ENCODE results near the gene PROB1.

DNA sequence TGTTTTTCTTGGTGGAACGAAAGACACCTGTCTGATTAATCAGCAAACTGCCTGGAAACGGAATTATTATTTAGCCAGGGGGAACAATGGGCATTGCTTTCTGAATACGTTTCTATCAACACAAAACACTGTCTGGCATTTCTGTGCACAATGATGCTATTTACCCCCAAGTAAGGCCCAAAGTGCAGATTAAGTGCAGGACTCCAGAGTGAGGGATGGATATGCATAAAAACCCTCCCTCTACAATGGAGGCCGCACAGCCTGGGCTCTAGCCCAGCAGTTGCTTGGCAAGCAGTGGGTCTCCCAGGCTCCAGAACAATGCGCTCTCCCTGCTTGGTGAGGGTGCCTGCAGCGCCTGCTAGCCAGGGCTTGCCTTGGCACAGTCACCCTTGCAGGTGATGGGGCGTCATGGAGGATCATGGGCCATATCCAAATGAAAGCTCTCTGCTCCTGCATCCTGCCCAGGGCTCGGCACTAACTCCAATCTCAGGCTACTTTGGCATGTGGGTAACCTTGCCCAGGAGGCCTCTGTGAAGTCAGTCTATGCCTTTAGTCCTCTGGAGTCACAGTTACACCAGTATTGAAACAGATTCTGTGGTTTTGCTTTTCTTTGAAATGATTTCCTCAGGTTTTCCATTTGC, 20.4 kb upstream of the PROB1 start:
- TF ChIP-seq, protein P1, sequence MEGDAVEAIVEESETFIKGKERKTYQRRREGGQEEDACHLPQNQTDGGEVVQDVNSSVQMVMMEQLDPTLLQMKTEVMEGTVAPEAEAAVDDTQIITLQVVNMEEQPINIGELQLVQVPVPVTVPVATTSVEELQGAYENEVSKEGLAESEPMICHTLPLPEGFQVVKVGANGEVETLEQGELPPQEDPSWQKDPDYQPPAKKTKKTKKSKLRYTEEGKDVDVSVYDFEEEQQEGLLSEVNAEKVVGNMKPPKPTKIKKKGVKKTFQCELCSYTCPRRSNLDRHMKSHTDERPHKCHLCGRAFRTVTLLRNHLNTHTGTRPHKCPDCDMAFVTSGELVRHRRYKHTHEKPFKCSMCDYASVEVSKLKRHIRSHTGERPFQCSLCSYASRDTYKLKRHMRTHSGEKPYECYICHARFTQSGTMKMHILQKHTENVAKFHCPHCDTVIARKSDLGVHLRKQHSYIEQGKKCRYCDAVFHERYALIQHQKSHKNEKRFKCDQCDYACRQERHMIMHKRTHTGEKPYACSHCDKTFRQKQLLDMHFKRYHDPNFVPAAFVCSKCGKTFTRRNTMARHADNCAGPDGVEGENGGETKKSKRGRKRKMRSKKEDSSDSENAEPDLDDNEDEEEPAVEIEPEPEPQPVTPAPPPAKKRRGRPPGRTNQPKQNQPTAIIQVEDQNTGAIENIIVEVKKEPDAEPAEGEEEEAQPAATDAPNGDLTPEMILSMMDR (IDR thresholded peaks at IDR 0.05), result no peak
- no peak for TF ChIP-seq POLR2A (IDR thresholded peaks at IDR 0.05)
